HPDE6-E6E7 (cell line): Measurements from ENCODE around the gene INSYN1.
"Not testable (repeated sequence)": the region's sequence is repeated elsewhere in the genome, so short reads cannot be mapped to it uniquely, and the experiment has no call there.

Experiments
- DNase-seq: peaks from one replicate; pipeline ENCODE4 v3.0.0; 2011; ENCODE audit warnings: missing footprints; ENCODE audit errors: extremely low spot score

The INSYN1 gene

GRCh38 chr15:73749971-73750370 lies 3.2 kb downstream of the INSYN1 start:
- no peak for DNase-seq

GRCh38 chr15:73749533-73749932 lies 3.6 kb downstream of the INSYN1 start:
- no peak for DNase-seq

GRCh38 chr15:73748730-73749129 lies 4.4 kb downstream of the INSYN1 start:
- no peak for DNase-seq

GRCh38 chr15:73747847-73748590 lies 5.1 kb downstream of the INSYN1 start:
- no peak for DNase-seq

GRCh38 chr15:73746883-73747282 lies 6.3 kb downstream of the INSYN1 start:
- DNase-seq, result no peak

- DNase-seq, result no peak
Observed at GRCh38 chr15:73746261-73746660, 6.9 kb downstream of the INSYN1 start.

- DNase-seq, result no peak
Observed at GRCh38 chr15:73745073-73745472, 8.1 kb downstream of the INSYN1 start.

- no peak for DNase-seq
Observed at GRCh38 chr15:73744293-73744692, 8.9 kb downstream of the INSYN1 start.

- no peak for DNase-seq
Observed at GRCh38 chr15:73741321-73741836, 11.8 kb downstream of the INSYN1 start.

GRCh38 chr15:73740152-73741048 lies 12.8 kb downstream of the INSYN1 start:
- DNase-seq, result no peak

GRCh38 chr15:73737535-73737934 lies 15.6 kb downstream of the INSYN1 start:
- DNase-seq, result no peak

- no peak for DNase-seq
Observed at GRCh38 chr15:73732930-73733329, 20.2 kb downstream of the INSYN1 start.

- DNase-seq, result not testable (repeated sequence)
Observed at GRCh38 chr15:73732051-73732450, 21.1 kb downstream of the INSYN1 start.

- DNase-seq, result no peak
Observed at GRCh38 chr15:73727330-73727976, 25.7 kb downstream of the INSYN1 start.

- DNase-seq, result no peak
Observed at GRCh38 chr15:73724212-73724611, 28.9 kb downstream of the INSYN1 start.

- DNase-seq, result no peak
Observed at GRCh38 chr15:73723191-73723590, 30.0 kb downstream of the INSYN1 start.

GRCh38 chr15:73722425-73722824 lies 30.7 kb downstream of the INSYN1 start:
- DNase-seq, result no peak

GRCh38 chr15:73718694-73719093 lies 34.5 kb downstream of the INSYN1 start:
- DNase-seq, result no peak

GRCh38 chr15:73717802-73718201 lies 35.3 kb downstream of the INSYN1 start:
- DNase-seq, result no peak

GRCh38 chr15:73717206-73717605 lies 35.9 kb downstream of the INSYN1 start:
- DNase-seq, result no peak

GRCh38 chr15:73716417-73716816 lies 36.7 kb downstream of the INSYN1 start:
- no peak for DNase-seq

GRCh38 chr15:73715417-73715816 lies 37.7 kb downstream of the INSYN1 start:
- DNase-seq, result no peak
